Type B pancreatic cell (in vitro differentiated cells): Measurements from ENCODE around the gene TVP23B. TPM values are rescaled to one million over a fixed set of nuclear protein-coding genes. Genes with fewer than 3 reads are reported as not detected.
A peak's percentile ranks its signal among the peaks of the same experiment; 100 is the strongest.
"Not testable (repeated sequence)": the region's sequence is repeated elsewhere in the genome, so short reads cannot be mapped to it uniquely, and the experiment has no call there.

Experiments
- DNase-seq: peaks from one replicate; pipeline ENCODE4 v3.0.0; 2021; ENCODE audit warnings: mixed read lengths; ENCODE audit not compliant: unreplicated experiment; ENCODE audit errors: extremely low spot score
- H3K27ac Mint-ChIP-seq: 2 replicates; pipeline ENCODE4 v1.8.0; 2021; ENCODE audit warnings: mild to moderate bottlenecking, mixed read lengths
- H3K27me3 Mint-ChIP-seq: 2 replicates; pipeline ENCODE4 v1.8.0; 2021; ENCODE audit warnings: mixed read lengths
- H3K36me3 Mint-ChIP-seq: 2 replicates; pipeline ENCODE4 v1.8.0; 2021; ENCODE audit warnings: mixed read lengths
- H3K4me1 Mint-ChIP-seq: one replicate; pipeline ENCODE4 v1.8.0; 2021; ENCODE audit warnings: mixed read lengths; ENCODE audit not compliant: unreplicated experiment
- H3K4me3 Mint-ChIP-seq: 2 replicates; pipeline ENCODE4 v1.8.0; 2021; ENCODE audit warnings: mild to moderate bottlenecking, mixed read lengths
- H3K9me3 Mint-ChIP-seq: 2 replicates; pipeline ENCODE4 v1.8.0; 2021; ENCODE audit warnings: mixed read lengths
- long read RNA-seq: library from polyadenylated mRNA; unstranded; transcript quantifications from one replicate; pipeline ENCODE4 v2.0.0, GENCODE V29; 2020
- total RNA-seq: library from RNA; stranded (reverse); gene quantifications from 2 replicates; pipeline ENCODE4 v1.2.1, GENCODE V29; 2021; ENCODE audit warnings: low replicate concordance

The TVP23B gene
- 36.4 and 47.7 TPM in 2 replicates for total RNA-seq
- long read RNA-seq, transcript TVP23B-201 (7 exons, 2,064 nt), result major isoform, 429 of 501 reads
- long read RNA-seq, transcript TVP23B-204 (6 exons, 718 nt), result minor isoform, 8 of 501 reads
- long read RNA-seq, partial matches to known transcripts, result 48 of 501 reads
- long read RNA-seq, other reads (novel, unspliced or antisense), result 11 of 501 reads

DNA sequence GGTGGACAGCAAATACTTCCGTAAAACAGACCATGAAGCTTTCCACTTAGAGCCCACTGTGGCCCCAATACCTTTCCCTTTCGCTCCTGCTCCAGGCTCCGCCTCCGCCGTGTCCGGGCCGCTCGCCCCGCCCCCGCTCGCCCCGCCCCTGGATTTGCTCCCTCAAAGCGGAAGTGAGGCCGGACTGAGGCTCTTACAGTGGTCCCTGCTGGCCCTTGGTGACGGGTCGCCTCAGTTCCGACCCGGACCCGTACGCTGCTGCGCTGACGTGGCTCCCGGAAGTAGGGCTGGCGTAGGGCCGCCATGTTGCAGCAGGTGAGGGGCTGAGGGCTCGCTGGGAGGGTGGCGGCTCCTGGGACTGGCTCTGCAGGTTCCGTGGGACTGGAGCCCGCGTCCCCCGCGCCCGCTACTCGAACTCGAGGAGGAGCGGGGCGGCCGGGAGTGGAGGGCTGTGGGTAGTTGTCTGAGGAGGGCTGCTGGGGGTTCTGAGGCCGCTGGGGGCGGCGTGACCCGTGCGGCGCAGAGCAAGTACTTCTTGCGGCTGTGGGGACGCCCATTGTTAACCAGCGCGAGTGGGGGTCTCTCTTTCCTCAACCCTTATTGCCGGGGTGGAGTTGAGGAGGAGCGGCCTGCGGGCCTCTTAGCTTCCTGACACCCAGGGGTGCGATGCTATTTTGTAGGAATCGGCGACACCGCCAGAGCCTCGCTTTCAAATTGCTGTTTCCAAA is at the start of gene TVP23B:
TVP23B (plus strand) TSS at position 193 of the 728 bp plus-strand sequence; CDS start at position 304, 111 bp downstream.
- H3K36me3 Mint-ChIP-seq, H3K27me3 Mint-ChIP-seq, H3K9me3 Mint-ChIP-seq: not testable (repeated sequence)
- peak; percentile 96 for DNase-seq
- Mint-ChIP-seq H3K4me3 (peak within 1 kb of the TSS; percentile 94), H3K27ac (peak within 1 kb of the TSS; percentile 95), H3K4me1 (peaks cover 14% of the 10 kb centered on the region)

DNA sequence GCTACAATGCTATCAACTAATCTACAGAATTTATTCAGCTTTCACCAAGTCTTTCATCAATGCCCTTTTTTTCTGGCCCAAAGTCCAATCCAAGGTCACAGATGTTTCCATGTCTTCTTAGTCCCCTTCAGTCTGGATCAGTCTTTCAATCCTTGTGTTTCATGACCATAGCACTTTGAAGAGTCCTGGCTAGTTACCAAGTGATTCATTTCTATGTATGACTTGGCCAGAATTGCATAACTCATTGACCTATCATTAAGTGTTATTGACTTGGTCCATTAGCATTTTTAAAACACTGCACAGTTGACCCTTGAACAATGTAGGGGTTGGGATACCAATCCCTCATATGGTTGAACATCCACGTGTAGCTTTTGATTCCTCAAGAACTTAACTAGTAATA is 48.5 kb upstream of the TVP23B start:
- H3K36me3 Mint-ChIP-seq, H3K9me3 Mint-ChIP-seq, DNase-seq, H3K27ac Mint-ChIP-seq, H3K4me1 Mint-ChIP-seq, H3K4me3 Mint-ChIP-seq, H3K27me3 Mint-ChIP-seq: not testable (repeated sequence)

DNA sequence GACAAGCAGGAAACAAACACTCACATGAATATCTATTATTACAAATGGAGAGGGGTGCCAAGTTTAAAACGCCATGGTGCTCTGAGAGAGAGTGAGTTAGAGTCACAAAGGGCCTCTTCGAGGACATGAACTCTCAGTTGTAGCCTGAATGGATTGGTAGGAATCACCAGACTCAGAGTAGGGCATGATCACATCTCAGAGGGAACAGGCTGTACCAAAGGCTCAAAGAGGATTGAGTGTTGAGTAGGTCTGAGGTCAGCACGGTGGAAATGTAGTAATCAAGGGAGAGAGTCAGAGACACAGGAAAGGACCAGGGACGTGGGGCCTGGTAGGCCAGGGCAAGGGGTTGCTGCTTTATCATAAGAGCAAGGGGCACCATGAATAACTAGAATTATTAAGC is 47.6 kb upstream of the TVP23B start:
- DNase-seq, H3K4me3 Mint-ChIP-seq: not testable (repeated sequence)

DNA sequence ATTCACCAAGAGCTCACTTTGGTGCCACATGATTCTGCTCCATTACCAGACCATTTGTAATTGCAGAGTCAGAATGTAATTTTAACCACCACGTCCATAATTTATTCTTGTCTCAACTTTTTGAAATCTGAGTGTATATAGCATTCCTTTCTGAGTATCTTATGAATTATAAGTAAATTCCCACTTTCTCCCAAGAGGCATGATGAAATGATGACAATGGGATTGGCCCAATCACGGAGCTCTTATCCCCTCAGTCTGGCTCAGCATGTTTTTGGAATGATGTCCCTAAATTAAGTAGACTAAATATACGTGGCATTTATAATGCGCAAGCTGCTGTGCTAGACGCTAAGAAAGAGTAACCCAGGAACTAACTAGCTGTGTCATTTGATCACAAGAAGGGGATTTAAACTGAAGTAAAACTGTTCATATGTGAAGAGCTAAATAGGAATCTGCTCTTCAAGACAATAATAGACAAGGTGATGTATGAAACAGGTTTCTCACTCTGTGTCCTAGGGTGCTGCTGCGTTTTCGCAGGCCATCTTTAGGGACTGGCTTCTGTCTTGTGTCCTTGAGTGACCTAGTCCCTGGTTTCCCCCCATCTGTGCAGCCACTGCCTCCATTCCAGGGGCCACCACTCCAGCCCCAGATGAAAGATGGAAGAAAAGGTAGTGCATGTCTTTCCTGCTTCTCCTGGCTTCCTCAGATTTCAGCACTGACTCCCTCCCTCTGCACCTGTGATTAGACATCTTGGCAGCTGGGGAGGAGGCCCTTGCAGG is 41.2 kb upstream of the TVP23B start:
- DNase-seq, H3K27ac Mint-ChIP-seq, H3K4me1 Mint-ChIP-seq, H3K36me3 Mint-ChIP-seq, H3K9me3 Mint-ChIP-seq, H3K4me3 Mint-ChIP-seq, H3K27me3 Mint-ChIP-seq: not testable (repeated sequence)

More for the DNA sequence above, 47.6 kb upstream of the TVP23B start:
- not testable (repeated sequence) for H3K27ac Mint-ChIP-seq, H3K36me3 Mint-ChIP-seq, H3K9me3 Mint-ChIP-seq, H3K4me1 Mint-ChIP-seq, H3K27me3 Mint-ChIP-seq

DNA sequence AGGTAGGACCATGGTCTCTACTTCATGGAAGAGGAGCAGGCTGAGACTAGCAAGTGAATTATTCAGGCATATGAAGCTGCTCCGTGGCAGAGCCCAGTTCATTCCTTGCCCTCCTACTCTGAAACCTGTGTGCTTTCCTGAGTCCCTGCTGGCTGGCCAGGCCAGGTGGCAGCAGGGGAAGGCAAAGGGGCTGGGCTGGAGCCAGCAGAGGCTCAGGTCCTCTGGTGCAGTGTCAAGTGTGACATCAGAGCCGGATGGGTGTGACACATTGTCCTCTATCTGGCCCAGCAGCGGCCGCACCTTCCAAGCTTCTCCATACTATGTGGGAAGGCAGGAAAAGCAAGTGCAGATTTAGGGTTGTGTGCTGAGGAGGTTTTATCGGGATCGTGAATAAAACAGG is 39.8 kb upstream of the TVP23B start:
- H3K9me3 Mint-ChIP-seq, H3K27me3 Mint-ChIP-seq, H3K4me1 Mint-ChIP-seq, H3K4me3 Mint-ChIP-seq, H3K27ac Mint-ChIP-seq, H3K36me3 Mint-ChIP-seq, DNase-seq: not testable (repeated sequence)

DNA sequence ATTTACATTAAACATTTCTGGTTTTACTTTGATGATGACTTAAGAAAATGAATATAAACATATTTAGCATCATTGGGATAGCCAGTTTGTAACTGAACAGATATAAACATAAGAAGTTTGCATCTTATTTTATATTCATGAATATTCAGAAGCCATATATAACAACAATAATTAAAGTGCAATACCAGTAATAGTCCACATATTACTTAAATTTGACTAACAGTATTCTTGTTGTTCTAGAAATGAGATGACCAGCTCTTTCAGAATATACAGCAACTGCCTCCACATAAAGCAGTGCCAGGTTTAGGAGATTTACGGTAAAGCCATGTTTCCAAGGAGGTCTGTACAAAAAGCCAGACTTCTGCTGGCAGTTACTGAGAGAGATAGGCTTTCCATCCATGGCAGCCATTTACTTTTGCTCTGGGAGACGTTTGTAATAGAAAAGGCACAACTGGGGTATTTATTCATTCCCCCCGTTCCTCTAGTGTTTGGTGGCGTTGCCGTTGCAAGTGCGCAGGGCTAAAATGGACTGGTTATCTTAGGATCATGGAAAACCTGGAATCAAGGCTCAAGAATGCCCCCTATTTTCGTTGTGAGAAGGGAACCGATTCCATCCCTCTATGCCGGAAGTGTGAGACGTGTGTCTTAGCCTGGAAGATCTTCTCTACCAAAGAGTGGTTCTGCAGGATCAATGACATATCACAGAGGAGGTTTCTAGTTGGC is 37.1 kb upstream of the TVP23B start, which contains the start of gene FBXW10:
FBXW10 (plus strand) TSS at position 356 of the 723 bp plus-strand sequence; CDS start at position 547, 191 bp downstream.
- H3K27me3 Mint-ChIP-seq, H3K4me1 Mint-ChIP-seq, H3K36me3 Mint-ChIP-seq, H3K27ac Mint-ChIP-seq, H3K9me3 Mint-ChIP-seq, DNase-seq: not testable (repeated sequence)
- peak within 1 kb of the TSS; percentile 52 for H3K4me3 Mint-ChIP-seq

DNA sequence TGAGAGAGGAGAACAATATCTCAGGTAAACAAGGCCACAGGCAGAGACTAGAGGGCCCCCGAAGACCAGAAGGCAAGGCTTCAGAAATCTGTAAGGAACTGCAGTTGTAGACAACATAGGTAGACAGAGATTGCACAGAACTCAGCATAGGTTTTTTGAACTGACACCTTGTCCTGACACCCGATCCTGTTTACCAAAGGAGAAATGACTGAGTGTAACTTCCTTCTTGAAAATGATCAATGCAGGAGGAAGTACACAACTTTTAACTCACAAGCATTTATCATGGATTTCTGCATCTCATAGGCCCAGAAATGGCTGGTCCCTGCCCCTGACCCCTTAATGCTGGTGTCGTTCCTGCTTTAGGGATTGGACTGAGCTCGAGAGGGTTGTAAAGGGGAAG is 36.3 kb upstream of the TVP23B start:
- H3K9me3 Mint-ChIP-seq, H3K27me3 Mint-ChIP-seq, H3K4me1 Mint-ChIP-seq, H3K27ac Mint-ChIP-seq, H3K36me3 Mint-ChIP-seq, DNase-seq, H3K4me3 Mint-ChIP-seq: not testable (repeated sequence)

DNA sequence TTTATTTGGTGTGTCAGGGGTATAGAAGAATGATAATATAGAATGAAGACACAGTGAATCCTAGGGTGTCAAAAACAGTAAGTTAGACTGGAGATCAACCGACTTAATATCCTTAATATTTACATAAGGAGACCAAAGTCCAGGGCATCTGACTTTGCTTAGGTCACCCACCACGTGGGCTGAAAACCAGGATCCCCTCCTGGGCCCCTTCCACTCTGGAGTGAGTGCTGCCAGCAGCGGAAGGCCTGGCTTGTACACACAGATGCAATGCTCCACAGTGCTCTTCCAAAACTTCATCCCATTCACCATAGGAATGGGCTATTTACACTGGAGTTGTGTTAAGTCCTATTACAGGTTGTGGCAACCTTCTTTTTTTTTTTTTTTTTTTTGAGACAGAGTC is 34.4 kb upstream of the TVP23B start:
- not testable (repeated sequence) for H3K4me3 Mint-ChIP-seq, H3K9me3 Mint-ChIP-seq, H3K27me3 Mint-ChIP-seq, H3K36me3 Mint-ChIP-seq, DNase-seq, H3K4me1 Mint-ChIP-seq, H3K27ac Mint-ChIP-seq

DNA sequence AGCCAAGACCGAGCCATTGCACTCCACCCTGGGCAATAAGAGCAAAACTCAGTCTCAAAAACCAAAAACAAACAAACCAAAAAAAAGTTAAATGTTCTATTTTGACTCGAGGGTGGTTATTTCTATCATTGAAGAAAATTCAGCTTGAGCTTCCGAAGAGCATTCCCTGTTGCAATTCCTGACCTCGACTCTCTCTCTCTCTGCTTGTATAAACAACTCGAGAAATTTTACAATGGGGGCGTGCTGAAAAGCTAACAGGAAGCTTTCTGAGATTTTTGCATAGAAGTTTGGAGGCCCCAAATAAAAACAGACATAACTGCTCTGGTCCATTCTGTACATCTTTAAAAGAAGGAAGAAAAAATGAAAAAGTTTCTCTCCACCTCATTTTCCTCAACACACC is 33.5 kb upstream of the TVP23B start:
- H3K27ac Mint-ChIP-seq, H3K4me3 Mint-ChIP-seq, H3K4me1 Mint-ChIP-seq, H3K36me3 Mint-ChIP-seq, DNase-seq, H3K9me3 Mint-ChIP-seq, H3K27me3 Mint-ChIP-seq: not testable (repeated sequence)

DNA sequence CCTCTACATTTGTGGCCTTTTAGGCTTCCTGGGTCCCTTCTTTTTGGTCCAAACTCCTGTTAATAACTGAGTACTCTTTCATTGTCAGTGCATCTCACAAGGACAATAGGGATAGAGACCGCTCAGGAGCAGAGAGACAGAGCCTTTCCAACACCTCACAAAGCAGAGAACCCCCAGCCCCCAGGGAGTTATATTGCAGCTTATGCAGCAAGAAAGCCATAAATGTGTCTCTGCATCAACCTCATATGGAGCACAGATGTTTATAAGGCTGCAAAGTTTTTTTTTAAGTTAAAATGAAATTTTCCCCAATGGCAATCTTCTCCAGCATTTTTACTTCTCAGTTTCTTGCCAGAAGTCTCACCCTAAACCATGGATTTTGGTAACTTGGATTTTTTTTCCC is 30.7 kb upstream of the TVP23B start:
- not testable (repeated sequence) for DNase-seq, H3K4me3 Mint-ChIP-seq

DNA sequence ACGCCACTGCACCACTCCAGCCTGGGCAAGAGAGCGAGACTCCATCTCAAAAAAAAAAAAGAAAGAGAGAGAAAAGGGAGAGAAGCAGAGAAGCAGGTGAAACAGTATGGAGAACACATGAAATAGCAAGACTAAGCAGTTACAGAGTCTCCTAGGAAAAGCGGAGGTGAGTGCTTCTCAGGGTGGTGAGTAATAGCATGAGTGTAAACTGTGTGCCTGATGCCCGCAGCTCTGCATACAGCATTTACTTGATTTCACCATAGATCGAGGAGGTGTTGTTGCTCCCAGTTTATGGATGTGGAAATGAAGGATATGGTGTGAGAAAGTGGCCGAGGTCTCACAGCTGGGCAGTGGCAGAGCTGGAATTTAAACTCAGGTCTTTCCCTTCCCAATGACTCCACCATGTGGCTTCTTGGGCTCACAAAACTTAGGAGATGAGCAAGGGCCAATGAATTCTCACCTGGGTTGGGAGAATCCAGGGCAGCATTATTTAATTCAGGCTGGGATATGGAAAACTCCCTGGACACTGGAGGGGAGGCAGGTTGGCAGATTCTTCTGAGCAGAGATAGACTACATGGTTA is 27.1 kb upstream of the TVP23B start:
- not testable (repeated sequence) for H3K4me1 Mint-ChIP-seq, H3K4me3 Mint-ChIP-seq, H3K27ac Mint-ChIP-seq, DNase-seq, H3K9me3 Mint-ChIP-seq, H3K27me3 Mint-ChIP-seq, H3K36me3 Mint-ChIP-seq

More for the DNA sequence above, 30.7 kb upstream of the TVP23B start:
- not testable (repeated sequence) for H3K27ac Mint-ChIP-seq, H3K9me3 Mint-ChIP-seq, H3K36me3 Mint-ChIP-seq, H3K4me1 Mint-ChIP-seq, H3K27me3 Mint-ChIP-seq

DNA sequence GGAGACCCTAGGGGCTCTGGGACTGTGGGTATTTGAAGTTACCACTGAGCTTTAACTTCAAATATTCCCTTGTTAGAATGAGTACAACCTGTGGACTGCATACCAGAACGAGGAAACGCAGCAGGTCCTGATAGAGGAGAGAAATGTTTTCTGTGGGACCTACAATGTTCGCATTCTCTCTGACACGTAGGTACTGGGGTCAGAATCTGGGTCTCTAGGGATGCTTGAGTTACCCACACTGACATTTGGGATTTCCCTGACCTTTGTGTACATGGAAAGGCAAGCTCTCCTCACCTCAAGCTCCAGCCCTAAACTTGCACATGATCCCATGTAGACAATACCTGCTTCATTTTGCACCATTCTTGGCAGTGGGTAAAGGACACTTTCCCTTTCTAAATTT is 25.0 kb upstream of the TVP23B start:
- H3K4me3 Mint-ChIP-seq, H3K4me1 Mint-ChIP-seq, DNase-seq, H3K9me3 Mint-ChIP-seq, H3K27me3 Mint-ChIP-seq, H3K27ac Mint-ChIP-seq, H3K36me3 Mint-ChIP-seq: not testable (repeated sequence)

DNA sequence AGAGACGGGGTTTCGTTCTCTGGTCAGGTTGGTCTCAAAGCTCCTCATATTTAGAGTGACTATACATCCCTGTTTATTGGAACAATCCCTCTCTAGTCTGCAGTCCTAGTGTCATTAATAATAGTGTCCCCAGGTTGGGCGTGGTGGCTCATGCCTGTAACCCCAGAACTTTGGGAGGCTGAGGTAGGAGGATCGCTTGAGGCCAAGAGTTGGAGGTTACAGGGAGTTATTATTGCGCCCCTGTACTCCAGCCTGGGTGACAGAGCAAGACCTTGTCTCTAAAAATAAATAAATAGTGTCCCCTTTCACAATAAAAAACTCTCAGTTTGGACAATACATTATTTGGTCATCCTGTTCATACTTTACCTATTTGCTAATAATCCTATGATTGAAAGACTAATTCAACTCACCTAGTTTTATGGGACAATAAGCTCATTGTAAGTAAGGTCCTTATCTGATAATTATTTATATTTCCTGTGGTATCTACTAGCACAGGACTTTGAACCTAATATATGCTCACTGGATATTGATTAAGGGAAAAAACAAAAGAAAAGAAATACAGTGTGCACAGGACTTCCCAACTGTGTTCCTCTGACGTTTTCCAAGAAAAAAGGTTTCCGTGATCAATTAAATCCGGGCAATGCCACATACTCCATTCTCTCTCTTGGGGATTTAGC is 23.5 kb upstream of the TVP23B start:
- not testable (repeated sequence) for H3K27me3 Mint-ChIP-seq, H3K36me3 Mint-ChIP-seq, H3K27ac Mint-ChIP-seq, H3K9me3 Mint-ChIP-seq, H3K4me3 Mint-ChIP-seq, H3K4me1 Mint-ChIP-seq, DNase-seq
